GM19238 (cell line): ENCODE measurements around the gene PIK3R6.

Experiments
- DNase-seq: peaks from one replicate; pipeline ENCODE4 v3.0.0; 2011; ENCODE audit warnings: low spot score; ENCODE audit not compliant: insufficient read length

The PIK3R6 gene

GRCh38 chr17:8798846-8799569 lies 68.5 kb downstream of the PIK3R6 start, which contains the start of gene MFSD6L:
Gene MFSD6L (minus strand): TSS chr17:8799365. CDS start chr17:8799120, 245 bp downstream.
- DNase-seq, result no peak

DNA sequence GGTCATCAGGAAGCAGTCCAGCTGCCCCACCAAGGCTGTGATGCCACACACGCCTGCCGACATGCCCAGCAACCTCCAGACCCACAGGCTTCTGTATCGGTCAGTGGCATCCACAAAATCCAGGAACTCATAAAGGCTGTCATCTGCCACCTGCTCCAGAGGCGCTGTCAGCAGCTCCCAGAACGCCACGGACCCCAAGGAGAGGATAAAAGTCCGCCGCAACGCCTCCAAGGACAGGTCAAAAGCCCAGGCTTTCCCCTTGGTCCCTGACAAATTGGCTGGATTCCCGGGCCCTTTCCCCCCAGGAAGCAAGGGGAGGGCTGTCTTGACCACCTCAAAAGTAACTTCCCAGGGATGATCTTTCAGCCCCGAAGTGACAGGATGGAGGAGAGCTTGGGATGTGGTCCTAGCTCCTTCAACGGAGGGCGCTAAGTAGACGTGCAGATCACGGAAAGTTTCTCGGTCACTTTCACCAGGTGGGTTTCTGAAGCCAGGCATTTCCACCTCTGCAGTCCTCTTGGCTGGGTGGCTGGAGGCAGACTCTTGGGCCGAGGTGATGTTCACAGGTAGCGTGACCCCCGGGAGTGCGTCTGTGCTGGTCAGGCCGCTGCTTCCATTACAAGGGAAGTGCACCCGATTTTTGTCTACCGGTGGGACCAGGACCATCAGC lies 69.2 kb downstream of the PIK3R6 start:
- no peak for DNase-seq

DNA sequence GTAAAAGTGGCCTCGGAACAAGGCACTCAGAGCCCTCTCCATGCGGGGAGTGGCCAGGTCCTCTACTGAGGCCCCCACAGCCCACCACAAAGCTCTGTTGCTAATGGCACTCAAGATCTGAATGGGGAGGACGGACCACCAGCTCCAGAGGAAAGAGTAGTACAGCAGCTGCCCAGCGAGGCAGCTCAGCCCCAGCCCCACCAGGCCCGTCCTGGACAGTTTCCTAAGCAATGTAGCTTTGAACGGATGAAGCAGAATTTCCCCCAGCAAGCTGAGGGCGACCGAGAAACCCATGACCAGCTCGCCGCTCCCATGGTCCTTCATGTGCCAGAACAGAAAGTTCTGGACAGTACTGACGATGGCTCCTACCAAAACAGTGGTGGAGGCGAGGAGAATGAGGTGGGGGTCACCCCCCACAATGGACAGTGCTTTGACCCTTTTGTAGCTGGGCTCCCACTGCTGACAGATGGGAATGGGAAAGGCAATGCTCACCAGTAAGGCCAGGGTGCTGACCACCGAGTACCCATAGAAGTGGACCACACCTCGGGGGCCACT lies 69.8 kb downstream of the PIK3R6 start:
- DNase-seq, result no peak

DNA sequence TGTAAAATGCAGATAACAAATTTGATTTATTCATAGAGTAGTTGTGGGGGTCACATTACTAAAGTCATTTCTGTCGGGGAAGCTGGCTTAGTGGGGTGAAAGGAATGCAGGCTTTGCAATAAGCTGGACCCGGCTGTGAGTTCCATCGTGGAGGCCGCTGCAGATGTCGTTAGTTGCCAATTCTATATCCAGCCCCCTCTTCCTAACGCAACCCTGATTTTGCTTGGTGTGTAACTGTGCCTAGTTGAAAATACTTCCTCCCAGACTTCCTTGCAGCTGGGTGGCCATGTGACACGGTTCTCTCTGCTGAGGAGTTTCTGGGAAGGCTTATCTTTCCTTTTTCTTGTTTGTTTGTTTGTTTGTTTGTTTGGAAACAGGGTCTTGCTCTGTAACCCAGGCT lies 72.8 kb downstream of the PIK3R6 start:
- no peak for DNase-seq

GRCh38 chr17:8793649-8794048 lies 73.8 kb downstream of the PIK3R6 start:
- no peak for DNase-seq

DNA sequence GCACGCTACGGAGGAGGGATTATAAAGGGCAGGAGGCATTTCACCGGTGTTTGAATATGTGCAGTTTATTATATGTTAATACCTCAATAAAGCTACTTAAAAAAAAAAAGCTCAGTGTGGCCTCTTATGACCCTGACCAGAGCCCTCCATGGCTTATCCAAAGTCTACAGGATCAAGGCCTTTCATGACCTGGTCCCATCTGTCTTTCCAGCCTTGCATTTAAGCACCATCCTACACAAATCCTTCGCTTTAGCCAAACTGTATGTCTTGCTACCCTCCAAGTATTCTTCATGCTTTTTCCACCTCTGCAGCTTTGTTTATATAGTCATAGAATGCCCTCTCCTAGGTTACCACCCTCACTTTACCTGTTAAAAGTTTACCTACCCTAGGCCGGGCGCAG lies 74.8 kb downstream of the PIK3R6 start:
- DNase-seq, result no peak

DNA sequence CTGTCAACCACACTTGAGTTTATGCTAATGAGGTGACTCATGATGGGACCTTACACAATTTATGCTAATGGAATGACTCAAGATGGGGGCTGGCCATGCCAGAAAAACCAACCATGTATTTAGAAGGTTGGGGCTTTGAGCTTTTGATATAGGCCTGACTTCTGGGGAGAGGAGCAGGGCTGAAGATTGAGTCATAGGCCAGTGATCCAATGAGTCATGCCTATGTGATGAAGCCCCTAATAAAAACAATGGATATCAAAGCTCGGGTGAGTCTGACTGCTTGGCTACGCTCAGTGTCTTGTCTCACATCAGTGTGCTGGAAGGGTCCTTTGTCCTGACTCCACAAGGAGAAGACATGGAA lies 75.6 kb downstream of the PIK3R6 start:
- no peak for DNase-seq

GRCh38 chr17:8791248-8791909 lies 76.1 kb downstream of the PIK3R6 start:
- DNase-seq, result no peak

DNA sequence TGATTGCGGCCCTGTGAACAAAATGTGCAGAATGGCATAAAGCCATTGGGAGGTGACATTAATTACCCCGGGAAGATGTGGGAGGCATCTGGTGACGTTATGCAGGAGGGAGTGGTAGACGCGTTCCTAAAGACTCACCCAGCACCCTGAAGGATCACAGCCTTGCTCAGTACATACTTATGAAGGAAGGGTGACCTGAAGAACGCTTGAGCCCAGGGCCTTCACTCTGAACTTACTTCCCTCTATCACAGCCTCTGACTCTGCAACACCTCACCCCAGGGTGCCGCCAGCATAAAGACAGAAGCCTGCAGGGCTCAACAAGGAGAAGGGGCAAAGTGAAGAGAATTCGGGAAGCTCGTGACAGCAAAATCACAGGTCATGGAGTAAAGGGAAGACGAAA lies 77.7 kb downstream of the PIK3R6 start:
- no peak for DNase-seq

DNA sequence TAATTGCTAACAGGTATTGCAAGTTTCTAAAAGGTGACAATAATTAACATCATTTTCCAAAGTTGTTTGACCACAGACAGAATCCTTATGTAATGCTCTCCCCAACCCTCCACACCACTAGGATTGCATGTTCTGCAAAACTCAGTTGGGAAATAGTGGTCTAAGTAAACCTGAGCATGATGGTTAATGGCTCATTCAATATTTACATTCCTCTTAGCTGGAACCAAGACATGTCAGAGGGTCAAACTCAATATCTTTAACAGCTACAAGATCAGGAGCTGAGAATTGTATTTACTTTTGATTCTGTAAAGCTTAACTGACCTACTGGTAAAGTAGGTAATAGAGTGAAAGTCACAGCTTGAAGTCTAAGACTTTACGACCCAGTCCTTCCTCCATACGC lies 78.5 kb downstream of the PIK3R6 start:
- no peak for DNase-seq

- DNase-seq, result peak; percentile 58
Observed at GRCh38 chr17:8785547-8786413, 81.7 kb downstream of the PIK3R6 start.

GRCh38 chr17:8782176-8782575 lies 85.3 kb downstream of the PIK3R6 start:
- DNase-seq, result no peak

GRCh38 chr17:8781776-8782175 lies 85.7 kb downstream of the PIK3R6 start:
- no peak for DNase-seq

GRCh38 chr17:8776881-8777280 lies 90.6 kb downstream of the PIK3R6 start:
- no peak for DNase-seq

DNA sequence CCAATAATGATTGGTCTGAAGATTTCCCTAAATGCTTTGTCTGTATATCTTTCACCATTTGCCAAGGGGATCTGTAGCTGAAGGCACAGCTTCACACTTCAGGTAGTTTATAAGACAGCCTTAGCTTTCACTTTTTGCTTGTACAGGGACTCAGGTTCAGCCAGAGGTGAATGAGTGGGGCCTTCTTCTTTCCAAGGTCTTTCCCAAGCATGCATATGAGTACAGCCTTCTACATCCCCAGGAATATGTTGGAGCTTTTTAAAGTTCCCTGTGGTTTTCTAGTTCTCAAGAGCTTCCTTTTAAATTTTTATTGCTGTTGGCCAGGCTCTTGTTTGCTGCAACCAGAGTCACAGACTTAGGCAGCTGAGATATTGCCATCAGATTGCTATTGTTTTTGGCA lies 91.2 kb downstream of the PIK3R6 start:
- no peak for DNase-seq

DNA sequence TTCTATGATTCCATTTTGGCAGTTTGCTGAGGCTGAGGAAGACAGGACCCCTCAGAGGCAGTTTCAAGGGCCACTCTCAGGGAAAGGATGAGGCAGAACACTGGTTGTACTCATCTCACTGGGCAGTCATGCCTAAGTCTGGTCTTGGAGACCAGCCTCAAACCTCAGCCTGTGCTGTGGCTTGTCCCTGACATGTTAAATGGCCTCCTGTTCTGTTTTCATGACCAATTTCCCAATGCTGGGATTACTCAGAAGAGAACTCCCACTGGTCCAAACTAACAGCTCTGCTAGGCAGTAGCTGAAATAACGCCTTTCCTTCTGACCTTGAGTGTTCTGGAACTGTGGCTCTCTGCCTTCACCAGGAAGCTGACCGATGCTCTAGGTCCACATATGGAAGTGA lies 100.7 kb downstream of the PIK3R6 start:
- no peak for DNase-seq

- no peak for DNase-seq
Observed at GRCh38 chr17:8762012-8762411, 105.5 kb downstream of the PIK3R6 start.

DNA sequence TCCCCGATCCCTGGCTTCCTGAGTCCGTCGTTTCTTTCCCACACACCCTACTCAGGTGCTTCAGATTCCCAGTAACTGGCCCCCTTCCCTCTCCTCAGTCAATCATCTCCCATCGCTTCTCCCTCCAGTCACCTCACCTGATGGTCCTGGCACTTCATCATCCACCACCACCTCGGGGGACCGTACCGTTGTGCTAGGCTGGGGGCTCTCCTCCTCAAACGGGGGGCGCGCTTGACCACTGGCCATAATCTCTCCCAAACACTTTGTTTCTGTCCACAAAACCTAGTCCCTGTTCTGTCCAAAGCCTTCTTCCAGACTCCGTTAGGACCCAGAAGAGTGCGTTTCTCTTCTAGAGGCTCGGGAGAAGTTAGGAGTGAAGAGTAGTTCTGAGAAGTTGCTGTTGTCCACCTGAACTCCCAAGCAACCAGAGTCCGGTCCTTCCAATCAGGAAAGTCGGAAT lies 109.3 kb downstream of the PIK3R6 start, which contains the start of gene SPDYE4:
TSS of gene SPDYE4 (minus strand) at position 410 of the 460 bp plus-strand sequence. CDS start at position 246, 164 bp downstream.
- DNase-seq, result no peak

DNA sequence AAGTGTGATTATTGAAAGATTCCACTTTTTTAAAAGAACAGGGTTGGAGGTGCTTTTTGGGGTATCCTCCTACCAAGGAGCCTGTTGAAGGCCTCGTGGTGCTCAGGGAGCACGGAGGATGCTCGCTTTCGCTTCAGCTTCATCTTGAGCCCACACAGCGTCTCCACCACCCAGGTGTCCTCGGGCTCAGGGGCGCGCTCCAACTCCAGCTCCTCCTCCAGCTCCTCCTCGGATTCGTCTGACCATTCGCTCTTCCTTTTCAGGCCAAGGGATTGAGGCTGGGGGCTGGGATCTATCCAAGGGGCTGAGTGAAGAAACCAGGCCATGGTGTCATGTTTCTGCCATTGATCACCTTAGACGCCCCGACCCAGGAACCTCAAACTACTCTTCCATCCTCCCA lies 110.3 kb downstream of the PIK3R6 start:
- DNase-seq, result no peak

- no peak for DNase-seq
Observed at GRCh38 chr17:8755590-8756255, 111.8 kb downstream of the PIK3R6 start.

GRCh38 chr17:8754890-8755289 lies 112.6 kb downstream of the PIK3R6 start:
- no peak for DNase-seq
